PC-9 (cell line): ENCODE results near the gene DLGAP1.

ENCODE experiments used
- CTCF ChIP-seq: fragments of 200-600 bp; sonication (generic); conservative IDR thresholded peaks from 2 replicates; pipeline ENCODE4 v1.6.1; 2017; ENCODE audit warnings: mixed run types, antibody characterized with exemption, mild to moderate bottlenecking, moderate library complexity
- EZH2 ChIP-seq: fragments of 200-600 bp; sonication (generic); IDR thresholded peaks from 2 replicates; pipeline ENCODE4 v1.8.0; 2017; ENCODE audit warnings: antibody characterized with exemption, low read depth

GRCh38 chr18:4453567-4453873, 1.6 kb downstream of the DLGAP1 start:
- TF ChIP-seq CTCF (no peak), EZH2 (no peak)
